GM21447 (cell line): Measurements from ENCODE around the gene SEM1.
"Not testable (repeated sequence)": the region's sequence is repeated elsewhere in the genome, so short reads cannot be mapped to it uniquely, and the experiment has no call there.

Experiments used
- ATAC-seq: cut with Tn5 transposase; IDR thresholded peaks from one replicate; pipeline ENCODE4 v1.9.1; 2021; ENCODE audit not compliant: unreplicated experiment

Gene SEM1

GRCh38 chr7:96665689-96666088 lies 44.0 kb downstream of the SEM1 start:
- ATAC-seq = no peak

DNA sequence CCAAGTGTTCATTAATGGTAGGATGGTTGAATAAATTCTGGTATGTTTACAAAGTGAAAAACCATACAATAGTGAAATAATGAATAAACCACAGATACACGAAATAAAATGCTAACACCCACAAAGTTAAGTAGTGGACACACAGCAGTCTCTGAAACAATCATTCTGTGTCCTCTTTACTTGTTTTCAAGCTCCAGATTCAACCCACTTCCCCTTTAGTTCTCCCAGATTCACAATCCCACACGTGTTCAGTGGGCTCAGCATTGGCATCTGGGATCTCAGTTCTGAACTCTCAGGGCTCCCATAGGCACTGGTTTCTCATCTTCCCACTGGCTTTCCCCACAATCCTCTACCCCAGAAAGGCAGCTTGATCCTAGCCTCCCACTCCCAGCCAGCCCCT lies 44.9 kb downstream of the SEM1 start:
- ATAC-seq = no peak

- no peak for ATAC-seq
Observed at GRCh38 chr7:96663871-96664445, 45.7 kb downstream of the SEM1 start.

DNA sequence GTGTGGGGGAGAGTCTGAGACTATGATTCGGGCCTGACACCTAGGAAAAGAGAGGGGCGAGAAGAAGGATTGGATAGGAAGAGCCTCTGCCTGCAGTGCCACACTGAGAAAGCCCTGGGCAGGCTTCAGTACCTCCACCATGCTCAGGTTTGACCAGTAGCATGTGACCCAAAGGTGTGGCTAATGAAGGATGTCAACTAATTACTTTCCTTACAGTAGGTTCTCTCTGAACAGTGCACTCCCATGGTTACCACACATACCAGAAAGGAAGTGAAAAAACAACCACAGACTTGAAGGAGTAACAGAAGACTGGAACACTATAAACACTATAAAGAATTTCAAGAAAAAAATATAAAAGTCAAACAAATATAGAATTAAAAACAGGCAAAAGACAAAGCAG lies 46.2 kb downstream of the SEM1 start:
- peak; percentile 98 for ATAC-seq

DNA sequence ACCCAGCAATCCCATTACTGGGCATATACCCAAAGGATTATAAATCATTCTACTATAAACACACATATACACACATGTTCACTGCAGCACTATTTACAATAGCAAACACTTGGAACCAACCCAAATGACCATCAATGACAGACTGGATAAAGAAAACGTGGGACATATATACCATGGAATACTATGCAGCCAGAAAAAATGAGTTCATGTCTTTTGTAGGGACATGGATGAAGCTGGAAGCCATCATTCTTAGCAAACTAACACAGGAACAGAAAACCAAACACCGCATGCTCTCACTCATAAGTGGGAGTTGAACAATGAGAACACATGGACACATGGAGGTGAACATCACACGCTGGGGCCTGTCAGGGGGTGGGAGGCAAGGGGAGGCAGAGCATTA lies 47.5 kb downstream of the SEM1 start:
- ATAC-seq = not testable (repeated sequence)

DNA sequence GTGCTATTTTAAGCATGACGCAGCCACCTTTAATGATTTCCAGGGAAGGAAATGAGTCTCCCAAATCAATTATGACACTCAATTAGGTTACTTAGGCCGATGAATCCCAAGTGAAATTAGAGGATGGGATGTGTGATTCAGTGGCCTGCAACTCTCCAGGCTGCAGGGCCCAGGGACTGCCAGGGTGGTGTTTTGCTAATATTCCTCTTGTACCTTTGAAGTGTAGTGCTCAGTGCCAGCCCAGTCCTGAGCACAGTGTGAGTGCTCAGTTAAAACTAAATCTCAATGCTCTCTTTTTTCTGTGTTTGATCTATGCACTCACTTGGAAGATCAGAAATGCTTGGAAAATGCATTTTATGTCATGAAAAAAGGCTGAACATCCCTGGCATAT lies 51.6 kb downstream of the SEM1 start:
- ATAC-seq = no peak

- ATAC-seq = no peak
Observed at GRCh38 chr7:96657347-96658021, 52.2 kb downstream of the SEM1 start.

GRCh38 chr7:96655956-96656355 lies 53.7 kb downstream of the SEM1 start:
- no peak for ATAC-seq

- ATAC-seq = no peak
Observed at GRCh38 chr7:96654630-96655188, 54.9 kb downstream of the SEM1 start.

DNA sequence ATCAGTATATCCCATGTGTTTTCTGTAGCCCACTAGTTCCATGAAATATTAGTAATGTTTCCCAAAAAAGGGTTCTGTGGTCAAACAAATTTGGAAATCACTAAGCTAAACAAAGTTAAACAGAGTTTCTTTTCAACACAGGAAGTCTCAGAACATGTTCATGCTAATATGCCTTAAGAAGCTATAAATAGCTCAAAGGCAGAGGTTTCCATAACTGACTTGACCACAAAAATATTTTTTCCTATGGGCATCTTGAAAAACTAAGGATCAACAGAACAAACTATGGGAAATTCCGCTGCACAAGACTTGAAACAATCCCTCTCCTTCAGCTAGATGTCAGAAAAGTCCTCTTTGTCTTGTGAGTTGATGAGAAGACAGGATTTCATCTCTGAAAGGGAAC lies 59.7 kb downstream of the SEM1 start:
- no peak for ATAC-seq

GRCh38 chr7:96648784-96649183 lies 60.9 kb downstream of the SEM1 start:
- no peak for ATAC-seq

DNA sequence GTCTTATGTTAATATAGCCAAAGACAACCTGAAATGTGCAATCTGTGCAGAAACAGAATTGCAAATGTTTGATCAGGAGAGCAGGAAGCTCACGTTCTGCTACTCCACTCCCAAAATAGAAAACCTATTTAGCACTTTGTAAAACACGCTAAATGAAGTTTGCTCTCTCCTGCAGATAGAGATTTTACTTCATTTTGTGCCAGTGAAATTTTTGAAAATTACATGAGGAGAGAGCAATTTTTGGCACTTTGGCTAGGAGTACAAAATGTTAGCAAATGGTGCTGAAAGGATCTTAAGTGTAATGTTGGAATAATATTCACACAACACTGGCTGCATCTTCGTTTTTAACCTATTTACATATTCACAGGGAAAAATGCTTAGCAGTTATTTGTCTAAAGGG lies 61.9 kb downstream of the SEM1 start:
- no peak for ATAC-seq

DNA sequence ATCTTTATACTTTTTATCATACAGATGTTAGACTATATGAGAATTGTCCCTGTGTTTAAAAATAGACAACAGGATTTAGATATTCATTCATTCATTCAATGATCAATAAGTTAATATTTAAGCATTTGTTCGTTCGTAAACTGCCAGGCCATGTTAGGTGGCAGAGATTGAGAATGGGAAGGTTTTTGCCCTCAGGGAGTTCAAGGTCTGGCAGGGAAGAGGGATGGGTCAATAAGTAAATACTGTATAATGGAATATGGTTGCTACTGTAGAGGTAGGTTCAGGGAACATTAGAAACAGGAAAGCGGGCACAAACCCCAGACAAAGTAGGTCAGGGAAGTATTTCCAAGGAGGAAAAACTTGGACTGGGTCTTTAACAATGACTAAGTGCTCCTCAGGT lies 64.6 kb downstream of the SEM1 start:
- ATAC-seq = no peak

GRCh38 chr7:96643436-96643835 lies 66.2 kb downstream of the SEM1 start:
- not testable (repeated sequence) for ATAC-seq

DNA sequence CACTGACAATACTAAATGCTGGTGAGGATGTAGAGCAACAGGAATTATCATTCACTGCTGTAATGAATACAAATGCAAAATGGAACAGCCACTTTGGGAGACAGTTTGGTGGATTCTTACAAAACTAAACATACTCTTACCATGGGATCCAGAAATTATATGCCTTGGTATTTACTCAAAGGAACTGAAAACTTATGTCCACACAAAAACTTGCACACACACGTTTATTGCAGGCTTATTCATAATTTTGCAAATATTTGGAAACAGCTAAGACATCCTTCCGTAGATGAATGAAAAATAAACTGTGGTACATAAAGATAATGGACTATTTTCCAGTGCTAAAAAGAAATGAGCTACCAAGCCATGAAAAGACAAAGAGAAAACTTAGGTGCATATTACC lies 69.6 kb downstream of the SEM1 start:
- no peak for ATAC-seq
